Measurements from ENCODE around the gene TCFL5. TPM values are rescaled to one million over a fixed set of nuclear protein-coding genes. Genes with fewer than 3 reads are reported as not detected.

TCFL5 gene
- total RNA-seq, 4 donors from 2014 or later, result 15.3 to 26.6 (median 20.6) TPM

- TF ChIP-seq CTCF (IDR thresholded peaks at IDR 0.05), result no peak
- TF ChIP-seq POLR2A (IDR thresholded peaks at IDR 0.05), result no peak
- H3K4me3 ChIP-seq (replicated peaks in 1 of 3), result no peak overlapping the region
- H3K27me3 ChIP-seq, result no peaks in the 10 kb centered on the region
- peaks cover 0 to under 1% of the 10 kb centered on the region in 2 donors for H3K36me3 ChIP-seq
- no peaks in the 10 kb centered on the region for H3K9me3 ChIP-seq
- intact Hi-C loops (cut with DNase I), result no loop called here
- no peak overlapping the region for H3K27ac ChIP-seq
- no peak for DNase-seq
- peaks cover 16 to 22% of the 10 kb centered on the region in 2 donors for H3K4me1 ChIP-seq
- WGBS, 2 donors, result 93 to 94% methylated on average over 16 of the region's 16 CpGs
Measured at GRCh38 chr20:62845416-62846160, 16.0 kb downstream of the TCFL5 start.

GRCh38 chr20:62844182-62844581, 17.4 kb downstream of the TCFL5 start:
- H3K27me3 ChIP-seq, result no peaks in the 10 kb centered on the region
- TF ChIP-seq CTCF (IDR thresholded peaks at IDR 0.05), result no peak
- no peak for TF ChIP-seq POLR2A (IDR thresholded peaks at IDR 0.05)
- peaks cover 0 to 3% of the 10 kb centered on the region in 2 donors for H3K36me3 ChIP-seq
- peaks cover 16 to 17% of the 10 kb centered on the region in 2 donors for H3K4me1 ChIP-seq
- H3K4me3 ChIP-seq (replicated peaks in 1 of 3), result no peak overlapping the region
- intact Hi-C loops (cut with DNase I), result no loop called here
- H3K27ac ChIP-seq, result no peak overlapping the region
- WGBS, 2 donors, result 96 to 97% methylated on average over 7 of the region's 7 CpGs
- DNase-seq, result no peak
- no peaks in the 10 kb centered on the region for H3K9me3 ChIP-seq

- H3K27ac ChIP-seq, result no peak overlapping the region
- H3K4me1 ChIP-seq, result peaks cover 11 to 12% of the 10 kb centered on the region in 2 donors
- H3K9me3 ChIP-seq, result no peaks in the 10 kb centered on the region
- H3K4me3 ChIP-seq (replicated peaks in 1 of 3), result no peak overlapping the region
- TF ChIP-seq CTCF (IDR thresholded peaks at IDR 0.05) (no peak), POLR2A (IDR thresholded peaks at IDR 0.05) (no peak)
- DNase-seq, result no peak
- peaks cover 0 to 3% of the 10 kb centered on the region in 2 donors for H3K36me3 ChIP-seq
- intact Hi-C loops (cut with DNase I), result no loop called here
- no peaks in the 10 kb centered on the region for H3K27me3 ChIP-seq
- 94 to 95% methylated on average over 10 of the region's 10 CpGs for WGBS, 2 donors
Measured at GRCh38 chr20:62843656-62844055, 18.0 kb downstream of the TCFL5 start.

- WGBS, 2 donors, result 81% methylated on average over 16 of the region's 16 CpGs
- H3K27me3 ChIP-seq, result no peaks in the 10 kb centered on the region
- no peak overlapping the region for H3K4me3 ChIP-seq (replicated peaks in 1 of 3)
- intact Hi-C loops (cut with DNase I), result no loop called here
- no peaks in the 10 kb centered on the region for H3K9me3 ChIP-seq
- no peak for DNase-seq
- no peaks in the 10 kb centered on the region for H3K4me1 ChIP-seq
- no peak for TF ChIP-seq CTCF (IDR thresholded peaks at IDR 0.05)
- TF ChIP-seq POLR2A (IDR thresholded peaks at IDR 0.05), result no peak
- H3K36me3 ChIP-seq, result peaks cover 0 to 3% of the 10 kb centered on the region in 2 donors
- H3K27ac ChIP-seq, result no peak overlapping the region
Measured at GRCh38 chr20:62841705-62842212, 19.9 kb downstream of the TCFL5 start.
